PFSK-1 (cell line): ENCODE data around the gene TENT4B.

Experiments used
- FOXP2 ChIP-seq: optimal IDR thresholded peaks from 2 replicates; pipeline ENCODE3; 2011; ENCODE audit warnings: borderline replicate concordance, control low read depth, inconsistent platforms; ENCODE audit not compliant: insufficient read depth; ENCODE audit errors: extremely low read length, extremely low read depth
- POLR2AphosphoS5 ChIP-seq: IDR thresholded peaks from 2 replicates; pipeline ENCODE4 v1.6.1; 2012; ENCODE audit warnings: low read depth, mild to moderate bottlenecking, control low read depth, low read length, moderate library complexity
- SIN3A ChIP-seq: IDR thresholded peaks from 2 replicates; pipeline ENCODE4 v1.6.1; 2012; ENCODE audit warnings: mild to moderate bottlenecking, low read length, moderate library complexity, borderline replicate concordance; ENCODE audit not compliant: insufficient read depth
- TAF1 ChIP-seq: IDR thresholded peaks from 2 replicates; pipeline ENCODE4 v1.6.1; 2012; ENCODE audit warnings: low read length, control low read depth, borderline replicate concordance; ENCODE audit not compliant: insufficient read depth
- TF ChIP-seq, protein P1 (sequence below), 2 experiments: IDR thresholded peaks; 2 replicates each; pipeline versions ENCODE4 v1.6.1 to v1.8.0; 2011 to 2012; ENCODE audit warnings: low read depth in 2 of 2, low read length in 2 of 2, control low read depth in 1 of 2, inconsistent platforms in 1 of 2, mild to moderate bottlenecking in 1 of 2, moderate library complexity in 1 of 2; ENCODE audit not compliant: insufficient read depth in 1 of 2

- no peak for TF ChIP-seq POLR2AphosphoS5
- TF ChIP-seq FOXP2, result no peak
- no peak for TF ChIP-seq SIN3A
- TF ChIP-seq, protein P1, sequence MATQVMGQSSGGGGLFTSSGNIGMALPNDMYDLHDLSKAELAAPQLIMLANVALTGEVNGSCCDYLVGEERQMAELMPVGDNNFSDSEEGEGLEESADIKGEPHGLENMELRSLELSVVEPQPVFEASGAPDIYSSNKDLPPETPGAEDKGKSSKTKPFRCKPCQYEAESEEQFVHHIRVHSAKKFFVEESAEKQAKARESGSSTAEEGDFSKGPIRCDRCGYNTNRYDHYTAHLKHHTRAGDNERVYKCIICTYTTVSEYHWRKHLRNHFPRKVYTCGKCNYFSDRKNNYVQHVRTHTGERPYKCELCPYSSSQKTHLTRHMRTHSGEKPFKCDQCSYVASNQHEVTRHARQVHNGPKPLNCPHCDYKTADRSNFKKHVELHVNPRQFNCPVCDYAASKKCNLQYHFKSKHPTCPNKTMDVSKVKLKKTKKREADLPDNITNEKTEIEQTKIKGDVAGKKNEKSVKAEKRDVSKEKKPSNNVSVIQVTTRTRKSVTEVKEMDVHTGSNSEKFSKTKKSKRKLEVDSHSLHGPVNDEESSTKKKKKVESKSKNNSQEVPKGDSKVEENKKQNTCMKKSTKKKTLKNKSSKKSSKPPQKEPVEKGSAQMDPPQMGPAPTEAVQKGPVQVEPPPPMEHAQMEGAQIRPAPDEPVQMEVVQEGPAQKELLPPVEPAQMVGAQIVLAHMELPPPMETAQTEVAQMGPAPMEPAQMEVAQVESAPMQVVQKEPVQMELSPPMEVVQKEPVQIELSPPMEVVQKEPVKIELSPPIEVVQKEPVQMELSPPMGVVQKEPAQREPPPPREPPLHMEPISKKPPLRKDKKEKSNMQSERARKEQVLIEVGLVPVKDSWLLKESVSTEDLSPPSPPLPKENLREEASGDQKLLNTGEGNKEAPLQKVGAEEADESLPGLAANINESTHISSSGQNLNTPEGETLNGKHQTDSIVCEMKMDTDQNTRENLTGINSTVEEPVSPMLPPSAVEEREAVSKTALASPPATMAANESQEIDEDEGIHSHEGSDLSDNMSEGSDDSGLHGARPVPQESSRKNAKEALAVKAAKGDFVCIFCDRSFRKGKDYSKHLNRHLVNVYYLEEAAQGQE (IDR thresholded peaks at IDR 0.05; ENCODE audit: insufficient read depth in 1 of 2, low read depth in 2 of 2, low read length in 2 of 2), result no peak
- TF ChIP-seq TAF1, result no peak
These were observed 60.9 kb downstream of the TENT4B start for GRCh38 chr16:50213939-50214519.
